GM18858 (cell line): ENCODE results near the gene SPACA7.
"Not testable (repeated sequence)": the region's sequence is repeated elsewhere in the genome, so short reads cannot be mapped to it uniquely, and the experiment has no call there.

Experiments
- ATAC-seq: cut with Tn5 transposase; IDR thresholded peaks from one replicate; pipeline ENCODE4 v1.9.1; 2021; ENCODE audit not compliant: unreplicated experiment

The SPACA7 gene

DNA sequence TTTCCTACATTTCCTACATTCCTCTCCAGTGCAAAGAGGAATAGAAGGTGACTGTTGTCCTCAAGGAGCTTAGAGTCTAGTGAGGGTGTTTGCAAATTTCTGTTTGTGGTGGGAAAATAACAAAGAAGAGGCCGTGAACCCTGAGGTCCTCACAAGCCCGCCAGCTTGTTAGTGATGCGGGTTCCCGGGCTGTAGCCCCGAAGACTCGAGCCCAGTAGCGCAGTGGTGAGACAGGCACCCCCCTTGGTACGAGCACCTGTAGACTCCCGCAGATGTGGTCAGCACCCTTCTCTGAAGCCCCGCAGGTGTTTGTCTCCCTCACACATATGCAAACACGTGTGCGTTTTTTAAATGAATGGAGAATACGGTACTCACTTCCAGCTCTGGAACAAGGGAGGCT is 26.5 kb upstream of the SPACA7 start:
- no peak for ATAC-seq

DNA sequence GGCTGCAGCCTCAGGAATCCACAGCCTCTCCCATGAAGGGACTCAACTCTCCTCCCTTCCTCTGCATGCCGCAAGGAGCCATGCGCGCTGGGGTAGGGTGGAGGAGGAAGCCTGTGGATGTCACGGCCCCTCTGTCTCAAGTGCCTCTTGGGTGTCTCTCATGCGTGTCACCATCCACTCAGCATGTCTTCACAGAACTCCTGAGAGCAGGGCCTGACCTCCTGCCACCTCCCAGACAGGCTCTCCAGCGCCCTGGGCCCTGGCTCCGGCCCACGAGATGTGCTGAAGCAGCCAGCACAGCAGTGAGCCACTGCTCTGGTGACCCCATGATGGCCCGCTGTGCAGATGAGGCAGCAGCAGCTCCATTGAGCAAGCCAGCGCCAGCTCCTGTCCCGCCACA is 25.9 kb upstream of the SPACA7 start:
- ATAC-seq, result no peak

DNA sequence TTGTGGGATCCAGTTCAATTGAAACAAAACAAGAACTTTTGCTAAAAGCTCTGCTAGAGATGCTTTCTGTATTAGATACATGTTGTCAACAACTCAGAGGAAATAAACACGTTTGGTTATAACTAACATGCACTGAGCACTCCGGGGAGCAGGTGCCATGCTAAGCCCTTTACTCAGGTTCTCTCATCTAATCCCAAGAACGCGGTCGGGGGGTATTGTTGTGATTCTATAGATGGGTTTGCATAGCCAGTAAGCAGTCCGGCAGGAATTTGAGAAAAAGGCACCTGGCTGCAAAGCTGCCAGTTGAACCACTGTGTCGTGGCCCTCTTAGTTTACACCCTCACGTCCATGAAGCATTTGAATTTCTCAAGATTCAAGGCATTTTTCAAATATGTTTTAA is 24.3 kb upstream of the SPACA7 start:
- no peak for ATAC-seq

DNA sequence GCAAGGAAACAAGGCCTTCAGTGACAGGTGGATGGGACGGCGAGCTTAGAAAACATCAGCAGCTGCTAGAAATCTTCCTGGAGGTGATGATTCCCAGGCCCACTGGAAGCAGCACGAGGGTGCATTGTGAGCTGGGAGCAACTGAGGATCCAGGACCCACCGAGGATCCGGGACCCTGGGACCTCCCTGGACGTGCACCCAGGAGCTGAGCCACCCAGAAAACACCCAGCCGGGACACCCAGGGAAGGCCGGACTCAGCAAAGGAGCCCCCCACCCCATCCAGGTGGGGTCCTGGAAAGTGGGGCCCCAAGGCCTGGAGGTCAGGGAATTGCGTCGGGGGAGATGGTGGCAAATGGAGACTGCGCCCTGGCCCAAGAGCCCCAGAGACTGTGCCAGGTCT is 22.3 kb upstream of the SPACA7 start:
- no peak for ATAC-seq

DNA sequence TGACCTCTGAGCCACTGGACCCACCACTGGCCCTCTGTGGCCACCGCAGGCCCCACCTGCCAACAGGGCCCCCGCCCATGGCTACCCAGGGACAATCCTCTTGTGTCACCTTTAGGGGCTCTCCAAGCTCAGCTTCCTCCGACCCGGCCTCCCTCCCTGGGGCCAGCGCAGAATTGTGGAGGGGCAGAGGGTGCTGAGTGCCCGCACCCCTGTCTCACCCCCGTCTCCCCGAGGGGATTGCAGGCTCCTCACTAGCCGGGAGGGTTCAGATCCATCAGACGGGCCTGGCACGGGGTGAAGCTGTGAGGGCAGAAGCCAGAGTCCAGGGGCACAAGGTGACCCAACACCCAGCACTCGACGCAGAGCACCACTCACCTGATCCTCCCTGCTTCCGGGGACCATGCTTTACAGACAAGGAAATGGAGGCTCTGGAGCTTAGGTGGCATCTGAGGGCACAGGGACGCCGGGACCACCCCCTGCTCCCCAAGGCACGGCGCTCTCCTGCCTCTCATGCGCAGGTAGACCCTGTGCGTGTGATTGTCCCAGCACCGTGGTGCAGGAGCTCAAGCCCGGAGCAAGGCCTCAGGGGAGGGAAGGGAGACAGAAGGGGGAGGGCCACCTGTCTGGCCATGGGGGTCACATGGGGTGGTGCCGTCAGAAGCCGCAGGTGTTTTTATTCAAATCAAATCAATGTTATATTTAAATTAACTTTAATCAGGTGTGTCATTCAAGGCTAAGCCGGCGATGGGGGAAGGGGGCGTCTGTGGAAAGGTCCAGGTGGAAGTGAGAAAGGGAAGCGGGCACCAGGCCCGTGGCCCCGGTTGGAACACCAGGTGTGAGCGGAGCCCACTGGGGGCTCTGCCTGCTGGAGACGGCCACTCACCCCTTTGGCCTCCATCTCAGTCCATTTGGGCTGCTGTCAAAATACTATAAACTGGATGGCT is 21.6 kb upstream of the SPACA7 start:
- ATAC-seq, result no peak

DNA sequence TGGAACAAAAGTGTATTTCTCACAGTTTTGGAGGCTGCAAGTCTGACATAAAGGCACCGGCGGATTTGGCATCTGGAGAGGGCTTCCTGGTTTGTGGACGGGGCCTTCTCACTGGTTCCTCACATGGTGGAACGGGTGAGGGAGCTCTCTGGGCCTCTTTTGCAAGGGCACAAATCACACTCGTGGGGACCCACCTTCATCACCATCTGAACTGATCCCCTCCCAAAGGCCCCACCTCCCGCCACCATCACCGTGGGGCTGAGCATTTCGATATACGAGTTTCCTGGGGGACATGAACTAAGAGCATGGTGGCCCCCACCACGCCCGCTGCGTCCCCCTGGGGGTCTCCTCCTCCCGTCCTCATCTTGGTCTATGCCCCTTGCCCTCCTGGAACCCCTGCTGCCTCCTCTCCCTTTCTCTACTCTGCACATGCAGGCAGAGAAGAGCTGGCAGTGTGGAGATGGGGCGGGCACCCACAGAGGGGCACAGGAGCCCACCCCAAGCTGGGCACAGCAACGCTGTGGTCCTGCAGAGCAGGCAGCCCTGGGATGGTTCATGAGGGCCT is 20.8 kb upstream of the SPACA7 start:
- ATAC-seq, result no peak

DNA sequence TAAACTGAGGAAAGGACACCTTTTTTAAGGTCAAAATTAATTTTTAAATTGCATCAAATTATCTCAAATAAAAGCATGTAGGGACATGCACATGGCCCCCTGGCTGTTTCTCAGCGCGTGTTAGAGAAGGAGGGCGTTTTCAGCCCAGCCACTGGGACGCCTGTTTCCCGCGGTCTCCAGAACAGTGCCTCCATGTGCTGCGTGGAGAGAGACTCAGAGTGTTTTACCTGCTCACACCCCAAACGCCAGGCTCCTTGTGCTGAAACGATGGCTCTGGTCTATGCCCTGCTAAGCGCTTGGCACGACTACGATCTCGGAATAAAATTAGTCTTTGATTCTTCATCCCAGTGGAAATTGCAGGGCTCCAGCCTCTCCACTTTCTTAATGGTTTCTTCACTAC is 20.0 kb upstream of the SPACA7 start:
- no peak for ATAC-seq

DNA sequence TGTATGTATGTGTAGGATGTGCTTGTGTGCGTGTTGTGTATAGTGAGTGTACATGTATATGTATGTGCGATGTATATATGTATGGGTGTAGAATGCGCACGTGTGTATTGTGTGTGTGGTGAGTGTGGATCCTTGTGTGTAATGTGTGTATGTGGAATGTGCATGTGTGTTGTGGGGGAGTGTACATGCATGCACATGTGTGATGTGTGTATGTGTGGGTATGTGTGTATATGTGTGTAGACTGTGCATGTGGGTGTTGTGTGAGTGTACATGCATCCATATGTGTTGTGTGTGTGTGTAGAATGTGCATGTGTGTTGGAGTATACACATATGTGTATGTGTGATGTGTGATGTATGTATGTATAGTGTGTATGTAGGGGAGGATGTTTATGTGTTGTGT is 18.0 kb upstream of the SPACA7 start:
- no peak for ATAC-seq

DNA sequence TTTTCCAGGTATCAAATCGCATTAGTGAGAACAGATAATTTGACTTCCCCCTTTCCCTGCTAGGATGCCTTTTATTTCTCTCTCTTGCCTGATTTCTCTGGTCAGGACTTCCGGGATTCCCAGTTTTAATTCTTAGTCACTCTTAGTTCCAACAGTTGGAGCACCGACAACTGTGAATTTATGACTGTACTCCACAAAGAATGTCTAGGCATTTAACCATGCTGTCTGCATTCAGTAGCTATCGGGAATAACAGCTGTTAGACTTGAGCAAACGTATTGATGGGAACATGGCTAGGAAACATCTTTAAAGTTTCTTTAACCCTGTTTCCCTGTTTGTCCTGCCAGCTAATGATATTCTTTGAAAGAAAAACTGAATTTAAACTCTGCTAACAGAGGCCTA is 14.1 kb upstream of the SPACA7 start:
- ATAC-seq, result no peak

DNA sequence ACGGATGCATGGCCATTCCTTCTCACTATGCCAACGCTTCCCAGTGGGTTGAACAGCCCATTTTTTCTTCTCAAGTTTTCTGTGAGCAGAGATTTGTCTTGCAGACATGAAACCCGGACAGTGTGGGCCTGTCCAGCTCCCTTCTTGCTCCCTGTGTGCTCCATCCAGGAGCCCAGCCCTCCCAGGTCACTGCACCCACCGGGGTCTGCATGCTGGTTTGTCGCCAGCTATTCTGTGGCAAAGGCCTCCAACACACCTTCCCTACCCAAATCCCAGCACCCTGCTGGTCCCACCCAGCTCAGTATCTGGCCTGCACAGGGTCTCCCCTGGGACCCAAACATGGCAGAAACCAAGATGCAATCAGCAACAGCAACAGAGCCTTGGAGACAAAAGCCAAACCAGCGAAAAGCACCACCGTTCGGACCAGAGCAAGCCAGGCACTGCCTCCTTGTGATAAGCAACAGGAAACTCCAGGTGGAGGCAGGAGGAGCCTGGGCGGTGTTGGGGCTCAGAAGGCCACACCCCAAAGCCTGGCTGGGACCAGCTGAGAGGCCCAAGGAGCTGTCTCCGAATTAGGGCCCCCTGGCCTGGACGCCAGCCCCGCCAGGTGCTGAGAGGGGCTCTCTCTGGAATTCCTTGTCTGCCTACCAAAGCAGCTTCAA is 12.2 kb upstream of the SPACA7 start:
- ATAC-seq, result no peak

DNA sequence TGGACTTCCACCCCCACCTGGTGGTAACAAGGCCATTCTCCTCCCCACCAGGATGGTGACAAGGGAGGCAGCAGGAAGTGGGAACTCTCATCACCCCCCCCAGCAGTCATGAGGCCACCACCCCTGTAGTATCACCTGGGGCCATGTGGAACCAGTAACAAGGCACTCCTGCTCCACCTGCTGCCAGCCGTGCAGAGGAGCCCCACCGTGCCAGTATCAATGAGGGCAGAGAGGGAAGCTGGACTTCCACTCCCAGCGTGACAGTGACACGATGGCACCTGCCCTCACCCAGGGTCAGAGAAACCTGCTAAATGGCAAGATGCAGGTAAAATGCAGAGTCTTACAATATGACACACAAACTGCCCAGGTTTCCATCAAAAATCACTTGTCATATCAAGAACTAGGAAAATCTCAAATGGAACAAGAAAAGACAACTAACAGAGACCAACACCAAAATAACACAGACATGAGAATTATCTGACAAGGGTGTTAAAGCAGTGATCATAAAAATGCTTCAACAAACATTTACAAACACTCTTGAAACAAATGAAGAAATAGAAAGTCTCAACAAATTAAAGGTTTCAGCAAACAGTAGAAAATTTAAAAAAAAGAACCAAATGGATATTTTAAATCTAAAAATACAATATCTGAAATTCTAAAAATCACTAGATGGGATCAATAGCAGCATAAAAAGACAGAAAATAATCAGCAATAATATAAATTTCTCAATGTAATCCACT is 9.1 kb upstream of the SPACA7 start:
- ATAC-seq, result no peak

DNA sequence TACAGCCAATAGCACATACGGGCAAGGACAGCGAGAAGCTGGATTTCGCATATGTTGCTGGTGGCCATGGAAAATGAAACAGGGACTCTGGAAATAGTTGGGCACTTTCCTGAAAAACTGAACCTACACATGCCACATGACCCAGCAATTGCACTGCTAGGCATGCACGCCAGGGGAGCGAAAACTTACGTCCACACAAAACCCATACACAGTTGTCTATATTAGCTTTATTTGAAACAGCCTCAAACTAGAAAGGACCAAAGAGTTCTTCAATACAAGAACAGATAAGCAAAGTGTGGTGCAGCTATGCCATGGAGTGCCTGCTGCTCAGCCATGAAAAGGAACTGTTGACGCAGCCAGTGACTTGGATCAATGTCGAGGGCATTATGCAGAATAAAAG is 7.3 kb upstream of the SPACA7 start:
- ATAC-seq, result no peak

DNA sequence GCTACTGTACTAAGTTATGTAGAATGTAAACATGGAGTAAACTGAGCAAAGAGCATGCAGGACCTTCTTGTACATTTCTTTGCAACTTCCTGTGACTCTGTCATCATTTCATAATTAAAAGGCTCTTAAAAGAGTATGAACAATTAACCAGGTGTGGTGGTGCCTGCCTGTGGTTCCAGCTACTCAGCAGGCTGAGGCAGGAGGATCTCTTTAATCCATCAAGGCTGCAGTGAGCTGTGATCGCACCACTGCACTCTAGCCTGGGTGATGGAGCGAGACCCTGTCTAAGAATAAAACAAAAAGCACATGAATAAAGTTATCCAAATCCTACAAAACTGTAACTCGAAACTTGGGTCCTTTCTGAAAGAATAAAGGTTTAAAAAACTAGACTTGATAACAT is 5.8 kb upstream of the SPACA7 start:
- no peak for ATAC-seq

DNA sequence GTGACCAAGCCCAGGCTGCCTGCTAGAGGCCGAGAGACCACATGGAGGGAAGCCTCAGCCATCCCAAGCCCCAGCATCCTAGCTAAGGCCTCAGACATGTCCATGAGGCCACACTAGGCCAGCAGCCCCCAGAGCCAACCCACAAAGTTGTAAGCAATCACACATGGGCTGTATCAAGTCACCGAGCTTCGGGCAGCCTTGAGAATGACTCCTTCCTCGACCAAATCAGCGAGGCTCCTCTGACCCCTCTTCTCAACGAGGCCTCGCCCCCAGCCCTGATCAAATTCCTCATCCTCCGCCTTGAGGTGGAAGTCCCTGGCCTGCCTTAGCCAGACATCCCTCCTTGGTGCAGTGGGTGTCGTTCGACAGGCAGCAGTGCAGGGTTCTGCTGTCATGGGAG is 1.9 kb upstream of the SPACA7 start:
- ATAC-seq, result no peak

DNA sequence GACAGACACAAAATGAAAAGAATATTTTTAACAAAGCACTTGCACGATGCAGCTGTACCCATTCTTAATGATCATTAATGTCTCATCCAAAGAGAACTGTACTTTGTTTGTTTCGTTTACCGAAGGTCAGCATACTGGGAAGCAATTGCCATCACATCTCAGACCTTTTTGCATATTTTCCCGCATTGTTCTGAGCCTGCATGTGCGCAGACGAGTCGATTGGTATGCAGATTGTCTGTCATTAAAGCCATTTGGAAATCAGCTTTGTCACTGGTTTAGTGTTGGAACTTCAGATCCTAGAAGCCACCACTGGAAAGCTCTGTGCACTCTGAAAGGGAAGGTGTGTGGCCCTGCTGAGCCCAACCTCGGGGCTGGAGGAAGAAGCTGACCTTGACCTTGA is 15.6 kb downstream of the SPACA7 start:
- no peak for ATAC-seq

DNA sequence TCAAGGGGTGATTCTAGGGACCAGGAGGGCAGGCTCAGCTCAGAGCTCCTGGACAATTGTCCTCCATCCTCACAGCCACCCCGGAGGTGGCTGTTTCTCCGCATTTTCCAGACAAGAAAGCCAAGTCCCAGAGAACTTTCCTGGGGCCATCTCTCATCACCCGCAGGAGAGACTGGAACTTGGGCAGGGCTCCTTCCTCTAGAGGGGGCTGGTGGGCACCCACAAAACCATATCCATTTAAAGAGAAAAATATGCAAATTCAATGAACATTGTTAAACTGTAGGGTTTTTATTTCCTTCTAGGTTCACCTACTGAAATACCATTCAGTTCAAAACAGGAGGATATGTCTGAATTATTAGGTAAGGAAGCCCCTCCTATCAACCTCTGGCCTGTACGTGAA is 16.6 kb downstream of the SPACA7 start:
- ATAC-seq, result no peak

DNA sequence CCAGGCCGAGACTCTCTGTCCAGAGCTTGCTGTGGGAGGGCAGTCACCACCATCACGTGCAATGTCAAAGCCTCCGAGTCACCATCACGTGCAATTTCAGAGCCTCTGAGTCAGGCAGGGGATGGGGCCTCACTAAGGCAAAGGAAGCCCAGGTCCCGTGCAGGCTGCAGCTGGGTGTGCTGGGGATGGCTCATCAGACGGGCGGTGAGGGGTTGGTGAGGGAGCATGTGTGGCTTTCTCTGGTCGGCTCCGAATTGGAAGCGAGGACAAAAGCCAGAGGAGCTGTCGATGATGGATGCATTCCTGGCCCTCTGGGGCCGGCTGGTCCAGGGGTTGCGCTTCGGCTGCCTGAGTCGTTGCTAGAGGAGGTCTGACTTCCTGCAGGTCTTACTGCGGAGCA is 18.9 kb downstream of the SPACA7 start:
- ATAC-seq, result not testable (repeated sequence)

DNA sequence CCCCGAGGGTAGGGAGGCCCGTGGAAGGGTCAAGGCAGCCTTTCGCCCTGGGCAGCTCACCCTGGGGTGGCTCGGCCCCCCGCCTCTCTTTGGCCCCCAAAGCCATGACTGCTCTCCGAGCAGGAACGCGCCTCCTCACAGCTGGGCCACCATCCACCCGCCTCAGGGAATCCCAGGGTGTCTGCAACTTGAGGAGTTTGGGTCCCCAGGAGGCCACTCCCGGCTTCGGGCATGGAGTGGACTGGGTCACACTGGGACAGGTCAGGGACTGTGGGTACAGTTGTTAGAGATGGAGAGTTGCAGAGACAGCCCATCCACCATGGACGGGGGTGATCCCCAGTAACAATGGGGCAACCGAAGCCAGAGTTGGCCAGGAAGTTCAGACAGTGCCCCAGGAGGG is 19.8 kb downstream of the SPACA7 start:
- ATAC-seq, result not testable (repeated sequence)

DNA sequence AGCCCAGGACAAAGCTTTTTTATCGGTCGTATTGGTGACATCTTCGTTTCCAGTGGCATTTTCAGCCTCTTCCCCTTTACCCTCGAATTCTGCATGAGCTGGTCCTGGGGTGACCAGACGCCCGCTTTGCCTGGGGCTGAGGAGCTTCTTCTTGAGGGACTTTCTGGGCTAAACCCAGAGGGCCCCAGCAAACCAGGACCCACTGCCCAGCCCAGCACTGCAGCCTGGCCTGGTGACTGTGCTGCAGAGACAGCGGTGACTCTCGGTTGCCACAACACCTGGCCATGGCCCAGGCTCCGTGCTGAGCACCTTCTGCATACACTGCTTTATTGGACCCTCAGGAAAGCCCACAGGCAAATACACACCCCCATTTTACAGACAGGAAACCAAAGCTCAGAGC is 21.0 kb downstream of the SPACA7 start:
- no peak for ATAC-seq

DNA sequence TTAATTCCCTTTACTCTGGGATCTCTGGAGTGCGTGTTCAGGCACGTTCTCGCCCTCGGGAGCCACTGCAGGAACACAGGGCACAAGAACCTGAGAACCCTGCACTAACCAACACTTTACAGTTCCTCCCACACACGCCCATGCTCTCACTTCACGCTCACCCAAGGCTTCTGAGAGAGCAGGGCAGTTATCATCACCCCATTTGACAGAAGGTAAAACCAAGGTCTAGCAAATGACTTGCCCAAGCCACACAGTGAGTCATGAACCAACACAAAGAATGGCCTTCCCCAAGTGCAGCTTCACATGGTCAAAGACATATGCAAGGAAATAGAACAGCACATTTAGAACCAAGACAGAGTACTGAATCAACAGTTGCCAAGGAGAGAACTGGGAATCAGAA is 22.2 kb downstream of the SPACA7 start:
- ATAC-seq, result not testable (repeated sequence)

DNA sequence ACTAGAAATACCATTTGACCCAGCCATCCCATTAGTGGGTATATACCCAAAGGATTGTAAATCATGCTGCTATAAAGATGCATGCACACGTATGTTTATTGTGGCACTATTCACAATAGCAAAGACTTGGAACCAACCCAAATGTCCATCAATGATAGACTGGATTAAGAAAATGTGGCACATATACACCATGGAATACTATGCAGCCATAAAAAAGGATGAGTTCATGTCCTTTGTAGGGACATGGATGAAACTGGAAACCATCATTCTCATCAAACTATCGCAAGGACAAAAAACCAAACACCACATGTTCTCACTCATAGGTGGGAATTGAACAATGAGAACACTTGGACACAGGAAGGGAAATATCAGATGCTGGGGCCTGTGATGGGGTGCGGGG is 33.7 kb downstream of the SPACA7 start:
- ATAC-seq, result not testable (repeated sequence)
